ENCODE measurements around the gene TMCO1. TPM values are rescaled to one million over a fixed set of nuclear protein-coding genes. Genes with fewer than 3 reads are reported as not detected.
"Not testable (repeated sequence)": the region's sequence is repeated elsewhere in the genome, so short reads cannot be mapped to it uniquely, and the experiment has no call there.

TMCO1 gene
- total and polyA plus RNA-seq, 7 experiments from 2014 or later = 30.4 to 118 (median 51.9) TPM

GRCh38 chr1:165707984-165708706 lies 60.5 kb downstream of the TMCO1 start:
- H3K27me3 ChIP-seq (ENCODE audit: control insufficient read depth in 2 of 2, insufficient read depth in 2 of 2, low read length in 2 of 2) = no peaks in the 10 kb centered on the region
- CTCF ChIA-PET = no interaction called here
- H3K9me3 ChIP-seq (ENCODE audit: control insufficient read depth in 2 of 3, low read length in 3 of 3) = no peaks in the 10 kb centered on the region
- intact Hi-C loops (cut with micrococcal nuclease) = no loop called here
- H3K27me3 Mint-ChIP-seq = peaks cover 27 to 50% (median 32%) of the 10 kb centered on the region in 5 donors
- no peaks in the 10 kb centered on the region for H3K36me3 ChIP-seq (ENCODE audit: control insufficient read depth in 2 of 3, insufficient read depth in 3 of 3, low read length in 3 of 3)
- H3K4me1 ChIP-seq (ENCODE audit: control insufficient read depth in 2 of 2, insufficient read depth in 2 of 2, low read length in 2 of 2) = no peaks in the 10 kb centered on the region
- DNase-seq (no peak), ATAC-seq (no peak)
- peaks cover 0 to 5% (median 0%) of the 10 kb centered on the region in 5 donors for H3K36me3 Mint-ChIP-seq
- H3K9me3 Mint-ChIP-seq = no peaks in the 10 kb centered on the region
- POLR2A ChIA-PET = interaction anchor here (0.7 kb wide), 1 partner anchor 61 kb away, joined by 3 read pairs; no protein-coding TSS in a partner anchor
- H3K4me3 Mint-ChIP-seq = no peak overlapping the region
- peaks cover 0 to 1% (median 0%) of the 10 kb centered on the region in 7 donors for H3K4me1 Mint-ChIP-seq
- H3K27ac ChIP-seq (ENCODE audit: low read depth, low read length) = no peak overlapping the region
- no peak overlapping the region for H3K4me3 ChIP-seq (ENCODE audit: low read length)
- no peak overlapping the region for H3K27ac Mint-ChIP-seq

- Histone ChIP-seq H3K27ac (ENCODE audit: low read depth, low read length) (no peak overlapping the region), H3K27me3 (ENCODE audit: control insufficient read depth in 2 of 2, insufficient read depth in 2 of 2, low read length in 2 of 2) (no peaks in the 10 kb centered on the region), H3K36me3 (ENCODE audit: control insufficient read depth in 2 of 3, insufficient read depth in 3 of 3, low read length in 3 of 3) (no peaks in the 10 kb centered on the region), H3K4me3 (ENCODE audit: low read length) (no peak overlapping the region), H3K9me3 (ENCODE audit: control insufficient read depth in 2 of 3, low read length in 3 of 3) (no peaks in the 10 kb centered on the region), H3K4me1 (ENCODE audit: control insufficient read depth in 2 of 2, insufficient read depth in 2 of 2, low read length in 2 of 2) (peaks cover 0 to 7% of the 10 kb centered on the region in 2 donors)
- Mint-ChIP-seq H3K27me3 (peaks cover 16 to 25% (median 21%) of the 10 kb centered on the region in 5 donors), H3K36me3 (no peaks in the 10 kb centered on the region), H3K27ac (no peak overlapping the region), H3K4me1 (peaks cover 0 to 10% (median 4%) of the 10 kb centered on the region in 7 donors), H3K9me3 (no peaks in the 10 kb centered on the region), H3K4me3 (no peak overlapping the region)
- DNase-seq = no peak
- POLR2A ChIA-PET = no interaction called here
- no peak for ATAC-seq
- intact Hi-C loops (cut with micrococcal nuclease) = no loop called here
- CTCF ChIA-PET = no interaction called here
Observed at GRCh38 chr1:165703648-165704047, 65.0 kb downstream of the TMCO1 start.

- H3K27me3 Mint-ChIP-seq = peaks cover 6 to 13% (median 7%) of the 10 kb centered on the region in 5 donors
- DNase-seq; H3K27ac ChIP-seq (ENCODE audit: low read depth, low read length); H3K27me3 ChIP-seq (ENCODE audit: control insufficient read depth in 2 of 2, insufficient read depth in 2 of 2, low read length in 2 of 2); H3K36me3 ChIP-seq (ENCODE audit: control insufficient read depth in 2 of 3, insufficient read depth in 3 of 3, low read length in 3 of 3); H3K4me3 ChIP-seq (ENCODE audit: low read length); CTCF ChIA-PET; POLR2A ChIA-PET; H3K36me3 Mint-ChIP-seq; H3K27ac Mint-ChIP-seq; H3K4me3 Mint-ChIP-seq; H3K9me3 ChIP-seq (ENCODE audit: control insufficient read depth in 2 of 3, low read length in 3 of 3); intact Hi-C loops (cut with micrococcal nuclease); ATAC-seq; H3K9me3 Mint-ChIP-seq: not testable (repeated sequence)
- peaks cover 8 to 11% of the 10 kb centered on the region in 2 donors for H3K4me1 ChIP-seq (ENCODE audit: control insufficient read depth in 2 of 2, insufficient read depth in 2 of 2, low read length in 2 of 2)
- H3K4me1 Mint-ChIP-seq = peaks cover 3 to 23% (median 15%) of the 10 kb centered on the region in 7 donors
Observed at GRCh38 chr1:165701922-165702321, 66.7 kb downstream of the TMCO1 start.

GRCh38 chr1:165699577-165699976 lies 69.1 kb downstream of the TMCO1 start:
- Histone ChIP-seq H3K4me1 (ENCODE audit: control insufficient read depth in 2 of 2, insufficient read depth in 2 of 2, low read length in 2 of 2) (peaks cover 14 to 18% of the 10 kb centered on the region in 2 donors), H3K9me3 (ENCODE audit: control insufficient read depth in 2 of 3, low read length in 3 of 3) (no peaks in the 10 kb centered on the region), H3K27me3 (ENCODE audit: control insufficient read depth in 2 of 2, insufficient read depth in 2 of 2, low read length in 2 of 2) (no peaks in the 10 kb centered on the region), H3K27ac (ENCODE audit: low read depth, low read length) (no peak overlapping the region), H3K4me3 (ENCODE audit: low read length) (no peak overlapping the region), H3K36me3 (ENCODE audit: control insufficient read depth in 2 of 3, insufficient read depth in 3 of 3, low read length in 3 of 3) (no peaks in the 10 kb centered on the region)
- ChIA-PET CTCF (interaction anchor here (1.6 kb wide), 1 partner anchor 69 kb away, joined by 4 read pairs; the partner anchor contains the start of gene TMCO1), POLR2A (no interaction called here)
- DNase-seq (no peak), ATAC-seq (no peak)
- Mint-ChIP-seq H3K4me1 (peaks cover 15 to 42% (median 35%) of the 10 kb centered on the region in 7 donors), H3K27me3 (peaks cover 0 to 2% (median 0%) of the 10 kb centered on the region in 5 donors), H3K9me3 (no peaks in the 10 kb centered on the region), H3K27ac (peak overlapping the region in 5 of 9 donors; percentile 26 to 67 (median 48)), H3K36me3 (peaks cover 0 to 8% (median 3%) of the 10 kb centered on the region in 5 donors), H3K4me3 (peak overlapping the region in 9 of 10 donors; percentile 9 to 98 (median 32))
- intact Hi-C loops (cut with micrococcal nuclease) = loop anchor here in 1 of 2 donors (5.0 kb wide), 1 partner anchor 1178 kb away; the partner anchor contains the start of gene TADA1

GRCh38 chr1:165698761-165699052 lies 70.0 kb downstream of the TMCO1 start:
- H3K36me3 Mint-ChIP-seq = peaks cover 0 to 13% (median 6%) of the 10 kb centered on the region in 5 donors
- Histone ChIP-seq H3K4me1 (ENCODE audit: control insufficient read depth in 2 of 2, insufficient read depth in 2 of 2, low read length in 2 of 2) (peaks cover 14 to 18% of the 10 kb centered on the region in 2 donors), H3K27ac (ENCODE audit: low read depth, low read length) (peak overlapping the region; percentile 91), H3K4me3 (ENCODE audit: low read length) (peak overlapping the region; percentile 96), H3K27me3 (ENCODE audit: control insufficient read depth in 2 of 2, insufficient read depth in 2 of 2, low read length in 2 of 2) (no peaks in the 10 kb centered on the region), H3K9me3 (ENCODE audit: control insufficient read depth in 2 of 3, low read length in 3 of 3) (no peaks in the 10 kb centered on the region), H3K36me3 (ENCODE audit: control insufficient read depth in 2 of 3, insufficient read depth in 3 of 3, low read length in 3 of 3) (peaks cover 0 to 3% (median 0%) of the 10 kb centered on the region in 3 experiments)
- H3K9me3 Mint-ChIP-seq = no peaks in the 10 kb centered on the region
- peak overlapping the region; percentile 95 to 99 (median 98) for H3K27ac Mint-ChIP-seq
- DNase-seq (no peak), ATAC-seq (no peak)
- peaks cover 15 to 42% (median 35%) of the 10 kb centered on the region in 7 donors for H3K4me1 Mint-ChIP-seq
- H3K4me3 Mint-ChIP-seq = peak overlapping the region; percentile 95 to 100 (median 99)
- POLR2A ChIA-PET = interaction anchor here (0.6 to 1.8 kb wide), 4 partner anchors 12 to 71 kb away, joined by 3 to 19 read pairs (median 8); partner anchors contain the start of genes MGST3 and TMCO1
- CTCF ChIA-PET = interaction anchor here (1.6 kb wide), 1 partner anchor 70 kb away, joined by 4 read pairs; the partner anchor contains the start of gene TMCO1
- H3K27me3 Mint-ChIP-seq = peaks cover 0 to 2% (median 0%) of the 10 kb centered on the region in 5 donors
- intact Hi-C loops (cut with micrococcal nuclease) = loop anchor here in 1 of 2 donors (1.0 to 5.0 kb wide), 6 partner anchors 68 to 1179 kb away; partner anchors contain the start of genes TADA1 and TMCO1

GRCh38 chr1:165697881-165698760 lies 70.5 kb downstream of the TMCO1 start, which contains the start of gene ALDH9A1:
ALDH9A1 (minus strand) TSS chr1:165698562; CDS start chr1:165698558, 4 bp downstream.
- ATAC-seq (peak; percentile 93), DNase-seq (peak; percentile 73 to 89 (median 89))
- POLR2A ChIA-PET = interaction anchor here (0.6 to 1.8 kb wide), 6 partner anchors 10 to 199 kb away, joined by 3 to 19 read pairs (median 8); partner anchors contain the start of genes MGST3 and TMCO1
- Mint-ChIP-seq H3K27me3 (peaks cover 0 to 2% (median 0%) of the 10 kb centered on the region in 5 donors), H3K36me3 (peaks cover 0 to 19% (median 12%) of the 10 kb centered on the region in 5 donors), H3K4me3 (peak within 1 kb of the TSS; percentile 95 to 100 (median 99)), H3K4me1 (peaks cover 15 to 42% (median 35%) of the 10 kb centered on the region in 7 donors), H3K27ac (peak within 1 kb of the TSS; percentile 95 to 99 (median 98)), H3K9me3 (no peaks in the 10 kb centered on the region)
- peak within 1 kb of the TSS; percentile 91 for H3K27ac ChIP-seq (ENCODE audit: low read depth, low read length)
- peaks cover 0 to 3% (median 0%) of the 10 kb centered on the region in 3 experiments for H3K36me3 ChIP-seq (ENCODE audit: control insufficient read depth in 2 of 3, insufficient read depth in 3 of 3, low read length in 3 of 3)
- H3K4me3 ChIP-seq (ENCODE audit: low read length) = peak within 1 kb of the TSS; percentile 96
- no peaks in the 10 kb centered on the region for H3K9me3 ChIP-seq (ENCODE audit: control insufficient read depth in 2 of 3, low read length in 3 of 3)
- intact Hi-C loops (cut with micrococcal nuclease) = loop anchor here (1.0 to 5.0 kb wide), 8 partner anchors 19 to 1179 kb away; partner anchors contain the start of genes TMCO1 (in 2 of the 2), MGST3 (in 1 of the 2) and TADA1 (in 1 of the 2)
- H3K27me3 ChIP-seq (ENCODE audit: control insufficient read depth in 2 of 2, insufficient read depth in 2 of 2, low read length in 2 of 2) = no peaks in the 10 kb centered on the region
- CTCF ChIA-PET = interaction anchor here (1.2 to 1.6 kb wide), 2 partner anchors 16 to 71 kb away, joined by 3 to 4 read pairs; partner anchors contain the start of gene TMCO1
- peaks cover 14 to 18% of the 10 kb centered on the region in 2 donors for H3K4me1 ChIP-seq (ENCODE audit: control insufficient read depth in 2 of 2, insufficient read depth in 2 of 2, low read length in 2 of 2)
